ENCODE measurements around the gene SLAMF1.

The SLAMF1 gene

DNA sequence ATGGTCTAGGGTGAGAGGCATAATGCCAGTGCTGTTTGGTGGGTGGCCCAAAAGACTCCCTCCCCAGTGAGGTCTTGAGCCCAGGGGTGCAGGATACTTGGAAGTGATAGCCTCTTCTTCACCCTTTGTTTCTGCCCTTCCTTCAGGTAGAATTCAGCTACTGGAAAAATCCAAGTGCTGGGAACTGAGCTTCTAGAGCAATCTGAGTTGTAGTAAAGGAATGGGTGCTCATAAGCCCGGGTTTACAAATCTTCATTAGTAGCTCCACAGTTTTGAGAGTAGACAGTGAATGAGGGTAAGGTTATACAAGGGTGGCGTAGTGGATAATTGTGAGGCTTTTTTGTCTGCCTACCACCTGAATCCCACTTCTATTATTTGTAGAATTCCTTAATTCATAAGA lies 38.3 kb downstream of the SLAMF1 start:
- TF ChIP-seq, protein P1, sequence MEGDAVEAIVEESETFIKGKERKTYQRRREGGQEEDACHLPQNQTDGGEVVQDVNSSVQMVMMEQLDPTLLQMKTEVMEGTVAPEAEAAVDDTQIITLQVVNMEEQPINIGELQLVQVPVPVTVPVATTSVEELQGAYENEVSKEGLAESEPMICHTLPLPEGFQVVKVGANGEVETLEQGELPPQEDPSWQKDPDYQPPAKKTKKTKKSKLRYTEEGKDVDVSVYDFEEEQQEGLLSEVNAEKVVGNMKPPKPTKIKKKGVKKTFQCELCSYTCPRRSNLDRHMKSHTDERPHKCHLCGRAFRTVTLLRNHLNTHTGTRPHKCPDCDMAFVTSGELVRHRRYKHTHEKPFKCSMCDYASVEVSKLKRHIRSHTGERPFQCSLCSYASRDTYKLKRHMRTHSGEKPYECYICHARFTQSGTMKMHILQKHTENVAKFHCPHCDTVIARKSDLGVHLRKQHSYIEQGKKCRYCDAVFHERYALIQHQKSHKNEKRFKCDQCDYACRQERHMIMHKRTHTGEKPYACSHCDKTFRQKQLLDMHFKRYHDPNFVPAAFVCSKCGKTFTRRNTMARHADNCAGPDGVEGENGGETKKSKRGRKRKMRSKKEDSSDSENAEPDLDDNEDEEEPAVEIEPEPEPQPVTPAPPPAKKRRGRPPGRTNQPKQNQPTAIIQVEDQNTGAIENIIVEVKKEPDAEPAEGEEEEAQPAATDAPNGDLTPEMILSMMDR (IDR thresholded peaks at IDR 0.05; ENCODE audit: low read depth, low read length, missing control alignments), result no peak
- H3K4me3 ChIP-seq (ENCODE audit: low read depth, low read length), result no peak overlapping the region
- H3K27me3 ChIP-seq (replicated peaks), result peaks cover 10% of the 10 kb centered on the region
- no peak overlapping the region for H3K27ac ChIP-seq
- DNase-seq, result no peak
- no peaks in the 10 kb centered on the region for H3K36me3 ChIP-seq (replicated peaks)
- in situ Hi-C loops (cut with HindIII; ENCODE audit: low pct_ligation_motif_present, low sequenced_read_pairs), result no loop called here

- H3K36me3 ChIP-seq (replicated peaks), result no peaks in the 10 kb centered on the region
- TF ChIP-seq, protein P1 (IDR thresholded peaks at IDR 0.05; ENCODE audit: low read depth, low read length, missing control alignments), result no peak
These were observed 38.8 kb downstream of the SLAMF1 start for GRCh38 chr1:160608057-160608456.

DNA sequence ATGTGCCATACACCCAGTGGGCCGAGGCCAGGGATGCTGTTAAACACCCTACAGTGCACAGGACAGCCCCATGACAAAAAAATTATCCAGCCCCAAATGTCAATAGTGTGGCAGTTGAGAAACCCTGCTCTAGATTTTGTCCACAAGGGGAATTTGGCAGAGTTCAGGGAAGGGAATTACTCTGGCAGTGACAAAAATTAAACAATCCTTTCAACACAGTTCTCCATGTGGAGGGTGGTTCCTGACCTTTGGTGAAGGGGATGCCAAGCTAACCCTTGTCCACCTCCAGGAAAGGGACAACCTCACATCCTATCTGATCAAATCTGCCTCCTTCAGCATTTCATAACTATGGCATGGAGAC lies 39.2 kb downstream of the SLAMF1 start:
- TF ChIP-seq, protein P1 (IDR thresholded peaks at IDR 0.05; ENCODE audit: low read depth, low read length, missing control alignments), result no peak
- peaks cover 10% of the 10 kb centered on the region for H3K27me3 ChIP-seq (replicated peaks)
- in situ Hi-C loops (cut with HindIII; ENCODE audit: low pct_ligation_motif_present, low sequenced_read_pairs), result no loop called here
- no peak overlapping the region for H3K4me3 ChIP-seq (ENCODE audit: low read depth, low read length)
- no peak for DNase-seq
- H3K27ac ChIP-seq, result no peak overlapping the region
- no peaks in the 10 kb centered on the region for H3K36me3 ChIP-seq (replicated peaks)

More at GRCh38 chr1:160608057-160608456, 38.8 kb downstream of the SLAMF1 start:
- H3K27me3 ChIP-seq (replicated peaks), result peaks cover 10% of the 10 kb centered on the region
- DNase-seq, result no peak
- in situ Hi-C loops (cut with HindIII; ENCODE audit: low pct_ligation_motif_present, low sequenced_read_pairs), result no loop called here
- H3K4me3 ChIP-seq (ENCODE audit: low read depth, low read length), result no peak overlapping the region
- no peak overlapping the region for H3K27ac ChIP-seq

GRCh38 chr1:160607011-160607671 lies 39.7 kb downstream of the SLAMF1 start:
- Histone ChIP-seq H3K27me3 (replicated peaks) (peaks cover 10% of the 10 kb centered on the region), H3K4me3 (ENCODE audit: low read depth, low read length) (no peak overlapping the region), H3K36me3 (replicated peaks) (no peaks in the 10 kb centered on the region), H3K27ac (no peak overlapping the region)
- TF ChIP-seq, protein P1 (IDR thresholded peaks at IDR 0.05; ENCODE audit: low read depth, low read length, missing control alignments), result peak; percentile 74
- in situ Hi-C loops (cut with HindIII; ENCODE audit: low pct_ligation_motif_present, low sequenced_read_pairs), result no loop called here
- peak; percentile 78 for DNase-seq

DNA sequence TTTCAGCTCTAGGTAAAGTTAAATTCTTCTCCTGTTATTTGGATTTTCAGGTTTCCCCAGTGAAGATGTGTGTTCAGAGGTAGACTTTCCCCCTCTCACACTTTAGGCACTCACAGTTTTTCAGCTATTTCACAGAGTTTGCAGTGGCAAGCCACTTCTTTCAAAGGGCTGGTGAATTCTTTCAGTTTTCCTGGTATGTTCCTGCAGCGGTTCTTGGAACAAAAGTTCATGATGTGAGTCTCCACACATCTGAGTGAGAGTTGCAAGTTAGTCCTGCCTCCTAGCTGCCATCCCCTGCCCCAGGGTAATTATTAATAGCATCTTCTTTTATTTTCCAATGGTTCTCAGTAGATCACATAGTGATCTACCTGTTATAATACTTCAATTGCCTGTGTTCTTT lies 40.2 kb downstream of the SLAMF1 start:
- Histone ChIP-seq H3K4me3 (ENCODE audit: low read depth, low read length) (no peak overlapping the region), H3K27me3 (replicated peaks) (peaks cover 10% of the 10 kb centered on the region), H3K27ac (no peak overlapping the region), H3K36me3 (replicated peaks) (no peaks in the 10 kb centered on the region)
- in situ Hi-C loops (cut with HindIII; ENCODE audit: low pct_ligation_motif_present, low sequenced_read_pairs), result no loop called here
- no peak for DNase-seq
- TF ChIP-seq, protein P1 (IDR thresholded peaks at IDR 0.05; ENCODE audit: low read depth, low read length, missing control alignments), result no peak

Data from brain microvascular endothelial cell (primary cell).